Upper lobe of left lung (tissue), 4 donors: ENCODE measurements around the gene ABR.

Experiments
- POLR2A ChIP-seq, 4 donors: fragments of 450-650 bp; IDR thresholded peaks; one replicate each; pipeline ENCODE4 v1.5.1; 2016 to 2017; ENCODE audit warnings: antibody characterized with exemption in 4 of 4, mild to moderate bottlenecking in 2 of 4
- POLR2AphosphoS5 ChIP-seq, 2 donors: sonication (generic); formaldehyde crosslinking; IDR thresholded peaks; one replicate each; pipeline ENCODE4 v1.5.1; 2017; ENCODE audit warnings: antibody characterized with exemption in 2 of 2
- TF ChIP-seq, protein P1 (sequence below), 6 experiments: fragments of 450-650 bp in 4 of 6; fragments of 200-600 bp in 2 of 6; sonication (generic) in 2 of 6; IDR thresholded peaks; one replicate each; pipeline ENCODE4 v1.5.1; 2016 to 2019; ENCODE audit warnings: antibody characterized with exemption in 6 of 6

DNA sequence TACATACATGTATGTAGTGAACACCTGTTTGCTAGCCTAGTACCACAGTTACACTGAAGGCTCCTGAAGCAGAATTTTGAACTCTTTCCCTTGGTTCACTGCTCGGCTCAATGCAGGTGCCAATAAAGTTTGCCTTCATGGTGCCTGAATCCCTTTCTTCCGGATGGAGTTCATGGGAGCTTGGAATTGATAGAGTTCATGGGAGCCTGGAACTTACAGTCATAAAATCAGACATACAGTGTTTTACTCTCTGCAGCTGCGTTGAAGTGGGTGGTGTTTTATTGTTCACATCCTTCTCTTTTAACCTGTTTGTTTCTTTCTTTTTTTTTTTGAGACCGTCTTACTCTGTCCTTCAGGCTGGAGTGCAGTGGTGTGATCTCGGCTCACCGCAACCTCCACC is 29.2 kb upstream of the ABR start:
- TF ChIP-seq, protein P1, sequence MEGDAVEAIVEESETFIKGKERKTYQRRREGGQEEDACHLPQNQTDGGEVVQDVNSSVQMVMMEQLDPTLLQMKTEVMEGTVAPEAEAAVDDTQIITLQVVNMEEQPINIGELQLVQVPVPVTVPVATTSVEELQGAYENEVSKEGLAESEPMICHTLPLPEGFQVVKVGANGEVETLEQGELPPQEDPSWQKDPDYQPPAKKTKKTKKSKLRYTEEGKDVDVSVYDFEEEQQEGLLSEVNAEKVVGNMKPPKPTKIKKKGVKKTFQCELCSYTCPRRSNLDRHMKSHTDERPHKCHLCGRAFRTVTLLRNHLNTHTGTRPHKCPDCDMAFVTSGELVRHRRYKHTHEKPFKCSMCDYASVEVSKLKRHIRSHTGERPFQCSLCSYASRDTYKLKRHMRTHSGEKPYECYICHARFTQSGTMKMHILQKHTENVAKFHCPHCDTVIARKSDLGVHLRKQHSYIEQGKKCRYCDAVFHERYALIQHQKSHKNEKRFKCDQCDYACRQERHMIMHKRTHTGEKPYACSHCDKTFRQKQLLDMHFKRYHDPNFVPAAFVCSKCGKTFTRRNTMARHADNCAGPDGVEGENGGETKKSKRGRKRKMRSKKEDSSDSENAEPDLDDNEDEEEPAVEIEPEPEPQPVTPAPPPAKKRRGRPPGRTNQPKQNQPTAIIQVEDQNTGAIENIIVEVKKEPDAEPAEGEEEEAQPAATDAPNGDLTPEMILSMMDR (IDR thresholded peaks at IDR 0.05) = no peak
- no peak for TF ChIP-seq POLR2AphosphoS5 (IDR thresholded peaks at IDR 0.05)
- TF ChIP-seq POLR2A (IDR thresholded peaks at IDR 0.05) = no peak
